Stimulated activated naive CD8-positive, alpha-beta T cell treated with anti-CD3 and anti-CD28 coated beads, Interleukin-15, amount 100 ng/mL, for 72 hours (primary cell): ENCODE measurements around the gene KCTD11.
"Not testable (repeated sequence)": the region's sequence is repeated elsewhere in the genome, so short reads cannot be mapped to it uniquely, and the experiment has no call there.

ENCODE experiments used
- ATAC-seq: fragments of 150-1000 bp; cut with Tn5 transposase; 2 replicates; pipeline ENCODE4 v1.10.0; 2021; ENCODE audit warnings: mild to moderate bottlenecking, moderate library complexity
- DNase-seq, 2 donors: peaks; one replicate each; pipeline ENCODE4 v3.0.0; 2021 to 2022
- H3K27ac Mint-ChIP-seq, 2 donors: one replicate each; pipeline ENCODE4 v1.8.0; 2022; ENCODE audit warnings: mild to moderate bottlenecking in 2 of 2, mixed read lengths in 2 of 2, moderate library complexity in 2 of 2
- H3K27me3 Mint-ChIP-seq: one replicate; pipeline ENCODE4 v1.8.0; 2022; ENCODE audit warnings: mixed read lengths
- H3K4me1 Mint-ChIP-seq: one replicate; pipeline ENCODE4 v1.8.0; 2022; ENCODE audit warnings: mild to moderate bottlenecking, mixed read lengths
- H3K4me3 Mint-ChIP-seq, 2 donors: one replicate each; pipeline ENCODE4 v1.8.0; 2022; ENCODE audit warnings: mild to moderate bottlenecking in 2 of 2, mixed read lengths in 2 of 2, moderate library complexity in 1 of 2
- H3K9me3 Mint-ChIP-seq, 2 donors: one replicate each; pipeline ENCODE4 v1.8.0; 2022; ENCODE audit warnings: mixed read lengths in 2 of 2

Gene KCTD11

GRCh38 chr17:7329997-7330637 lies 21.8 kb upstream of the KCTD11 start:
- peak; percentile 85 to 86 for DNase-seq
- Mint-ChIP-seq H3K9me3 (no peaks in the 10 kb centered on the region), H3K4me1 (peaks cover 80% of the 10 kb centered on the region), H3K27ac (peak overlapping the region; percentile 97 to 99), H3K4me3 (peak overlapping the region; percentile 83 to 93), H3K27me3 (no peaks in the 10 kb centered on the region)
- peak; percentile 78 for ATAC-seq

DNA sequence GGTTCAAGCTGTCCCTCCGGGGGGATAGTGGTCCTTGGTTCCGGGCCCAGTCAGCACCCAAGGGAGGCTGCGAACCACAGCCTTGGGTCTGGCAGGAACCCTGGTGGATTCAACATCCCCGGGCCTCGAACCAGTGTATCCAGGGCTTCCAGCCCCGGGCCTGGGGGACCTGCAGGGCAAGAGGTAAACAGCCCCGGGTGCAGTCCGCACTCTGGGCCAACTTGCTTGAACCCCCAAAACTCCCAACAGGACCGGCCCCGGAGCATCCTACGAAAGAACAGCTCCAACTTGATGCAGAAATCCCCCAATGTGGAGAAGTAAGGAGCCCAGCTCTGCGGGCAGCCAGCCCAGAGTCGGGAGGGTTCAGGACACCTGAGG lies 21.3 kb upstream of the KCTD11 start:
- no peak for ATAC-seq
- Mint-ChIP-seq H3K27ac (peak overlapping the region in 1 of 2 donors; percentile 75), H3K9me3 (no peaks in the 10 kb centered on the region), H3K4me3 (peak overlapping the region; percentile 83 to 93), H3K4me1 (peaks cover 80% of the 10 kb centered on the region), H3K27me3 (no peaks in the 10 kb centered on the region)
- DNase-seq, result no peak

- DNase-seq, result no peak
- Mint-ChIP-seq H3K27ac (no peak overlapping the region), H3K4me1 (peaks cover 82% of the 10 kb centered on the region)
Measured at GRCh38 chr17:7332111-7332510, 19.9 kb upstream of the KCTD11 start.

DNA sequence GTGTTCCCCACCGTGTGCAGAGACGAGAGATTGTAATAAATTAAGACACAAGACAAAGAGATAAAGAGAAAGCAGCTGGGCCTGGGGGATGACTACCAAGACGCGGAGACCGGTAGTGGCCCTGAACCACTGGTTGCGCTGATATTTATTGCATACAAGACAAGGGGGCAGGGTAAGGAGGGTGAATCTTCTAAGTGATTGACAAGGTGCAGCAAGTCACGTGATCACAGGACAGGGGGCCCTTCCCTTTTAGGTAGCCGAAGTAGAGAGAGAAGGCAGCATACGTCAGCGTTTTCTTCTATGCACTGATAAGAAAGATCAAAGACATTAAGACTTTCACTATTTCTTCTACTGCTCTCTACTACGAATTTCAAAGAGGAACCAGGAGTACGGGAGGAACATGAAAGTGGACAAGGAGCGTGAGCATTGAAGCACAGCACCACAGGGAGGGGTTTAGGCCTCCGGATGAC lies 19.3 kb upstream of the KCTD11 start:
- H3K9me3 Mint-ChIP-seq, ATAC-seq, H3K27me3 Mint-ChIP-seq: not testable (repeated sequence)
- Mint-ChIP-seq H3K4me3 (peak overlapping the region; percentile 56 to 62), H3K27ac (peak overlapping the region; percentile 7 to 17), H3K4me1 (peaks cover 82% of the 10 kb centered on the region)
- DNase-seq, result peak in 1 of 2 donors; percentile 72

More at GRCh38 chr17:7332111-7332510, 19.9 kb upstream of the KCTD11 start:
- no peak for ATAC-seq
- Mint-ChIP-seq H3K9me3 (no peaks in the 10 kb centered on the region), H3K27me3 (no peaks in the 10 kb centered on the region), H3K4me3 (peak overlapping the region; percentile 56 to 62)

- Mint-ChIP-seq H3K27me3 (no peaks in the 10 kb centered on the region), H3K4me1 (peaks cover 88% of the 10 kb centered on the region), H3K27ac (peak overlapping the region; percentile 44 to 81), H3K9me3 (no peaks in the 10 kb centered on the region), H3K4me3 (peak overlapping the region; percentile 83 to 88)
- ATAC-seq, result no peak
- DNase-seq, result no peak
Measured at GRCh38 chr17:7334938-7335538, 16.9 kb upstream of the KCTD11 start.

- H3K27me3 Mint-ChIP-seq, ATAC-seq, H3K9me3 Mint-ChIP-seq, DNase-seq: not testable (repeated sequence)
- Mint-ChIP-seq H3K4me1 (peaks cover 85% of the 10 kb centered on the region), H3K27ac (peak overlapping the region; percentile 44 to 81), H3K4me3 (peak overlapping the region; percentile 83 to 88)
Measured at GRCh38 chr17:7335765-7336164, 16.2 kb upstream of the KCTD11 start.

DNA sequence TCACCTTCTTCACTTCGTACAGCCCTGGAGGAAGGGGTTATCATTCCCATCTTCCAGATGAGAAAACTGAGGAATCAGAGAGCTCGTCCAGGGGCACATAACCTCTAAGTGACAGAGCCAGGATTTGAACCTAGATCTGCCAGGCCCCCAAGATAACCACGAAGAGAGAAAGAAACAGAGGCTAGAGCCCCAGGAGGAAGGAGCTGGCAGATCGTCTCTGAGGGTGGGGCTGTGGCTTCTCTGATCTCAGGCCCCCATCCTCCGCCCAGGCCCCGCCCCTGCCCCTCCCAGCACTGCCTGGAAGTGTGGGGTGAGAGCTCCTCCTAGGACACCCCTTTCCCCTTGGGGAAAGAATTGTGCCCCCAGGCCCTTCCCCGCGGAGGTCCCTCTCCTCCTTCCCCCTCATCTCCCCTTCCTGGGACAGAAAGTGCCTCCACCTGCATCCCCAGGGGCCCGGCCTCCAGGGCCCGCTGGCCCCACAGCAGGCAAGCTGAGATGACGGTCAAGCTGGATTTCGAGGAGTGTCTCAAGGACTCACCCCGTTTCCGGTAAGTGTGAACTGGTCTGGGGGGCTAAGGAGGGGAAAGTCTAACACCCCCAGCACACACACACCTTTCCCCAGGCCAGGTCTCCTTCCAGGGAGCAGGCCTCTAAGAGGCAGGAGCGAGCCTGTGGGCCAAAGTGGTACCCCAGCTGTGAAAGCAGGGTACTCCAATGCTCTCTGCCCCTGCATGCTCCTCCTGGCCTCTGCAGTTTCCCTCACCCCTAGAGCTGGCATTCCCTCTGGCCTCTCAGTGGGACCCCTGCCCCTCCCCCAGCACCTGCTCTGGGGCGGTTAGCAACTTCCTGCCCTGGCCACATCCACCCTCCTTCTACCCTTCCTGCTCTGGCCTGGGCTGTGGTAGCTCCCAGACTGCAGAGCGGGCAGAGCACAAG lies 15.5 kb upstream of the KCTD11 start, which contains the start of gene ACAP1:
Gene ACAP1, plus strand, starts transcription at position 290 of the 936 bp plus-strand sequence. Its CDS starts 206 bp downstream, at position 496.
- Mint-ChIP-seq H3K4me3 (peak within 1 kb of the TSS; percentile 83 to 88), H3K4me1 (peaks cover 83% of the 10 kb centered on the region), H3K27ac (peak within 1 kb of the TSS; percentile 81 to 99), H3K9me3 (no peaks in the 10 kb centered on the region), H3K27me3 (no peaks in the 10 kb centered on the region)
- DNase-seq (peak; percentile 58 to 78), ATAC-seq (peak; percentile 93)

- H3K27me3 Mint-ChIP-seq, DNase-seq, H3K9me3 Mint-ChIP-seq, ATAC-seq: not testable (repeated sequence)
- H3K27ac Mint-ChIP-seq, result peak overlapping the region; percentile 34 to 99
- peak overlapping the region; percentile 83 to 88 for H3K4me3 Mint-ChIP-seq
- H3K4me1 Mint-ChIP-seq, result peaks cover 82% of the 10 kb centered on the region
Measured at GRCh38 chr17:7337600-7337999, 14.4 kb upstream of the KCTD11 start.

DNA sequence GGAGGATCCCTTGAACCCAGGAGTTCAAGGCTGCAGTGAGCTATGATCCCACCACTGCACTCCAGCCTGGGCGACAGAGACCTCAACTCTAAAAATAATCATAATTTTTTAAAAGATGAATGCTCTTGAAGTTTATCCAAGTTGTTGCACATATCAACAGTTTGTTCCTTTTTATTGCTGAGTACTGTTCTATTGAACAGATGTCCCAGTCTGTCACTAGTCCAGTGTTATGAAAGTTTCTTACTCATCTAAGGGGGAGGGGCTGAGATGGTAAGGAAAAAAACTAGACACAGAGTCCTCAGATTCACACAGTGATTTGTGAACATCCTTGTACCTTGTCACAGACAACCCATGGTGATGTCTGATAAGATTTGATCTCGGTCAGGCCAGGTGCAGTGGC lies 11.8 kb upstream of the KCTD11 start:
- peaks cover 78% of the 10 kb centered on the region for H3K4me1 Mint-ChIP-seq
- DNase-seq (no peak), ATAC-seq (no peak)
- H3K4me3 Mint-ChIP-seq, result no peak overlapping the region
- no peaks in the 10 kb centered on the region for H3K9me3 Mint-ChIP-seq
- H3K27me3 Mint-ChIP-seq, result no peaks in the 10 kb centered on the region
- peak overlapping the region in 1 of 2 donors; percentile 17 for H3K27ac Mint-ChIP-seq

DNA sequence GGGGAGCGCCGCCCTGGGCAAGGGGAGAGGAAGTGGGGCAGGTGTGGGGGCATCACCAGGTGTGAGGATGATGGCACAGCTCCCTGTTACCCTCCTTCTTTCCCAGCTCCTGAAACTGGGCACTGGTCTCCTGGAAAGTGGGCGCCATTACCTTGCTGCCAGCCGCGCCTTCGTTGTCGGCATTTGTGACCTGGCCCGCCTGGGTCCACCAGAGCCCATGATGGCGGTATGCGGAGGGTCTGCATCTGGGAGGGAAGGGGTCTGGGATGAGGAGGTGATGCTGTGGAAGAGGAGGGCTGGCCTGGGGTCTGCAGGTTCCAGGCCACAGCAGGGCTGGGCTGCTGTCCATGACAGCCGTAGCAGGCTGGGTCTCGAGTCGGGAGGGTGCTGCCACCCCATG lies 10.1 kb upstream of the KCTD11 start:
- H3K27ac Mint-ChIP-seq, result no peak overlapping the region
- H3K4me1 Mint-ChIP-seq, result peaks cover 68% of the 10 kb centered on the region

DNA sequence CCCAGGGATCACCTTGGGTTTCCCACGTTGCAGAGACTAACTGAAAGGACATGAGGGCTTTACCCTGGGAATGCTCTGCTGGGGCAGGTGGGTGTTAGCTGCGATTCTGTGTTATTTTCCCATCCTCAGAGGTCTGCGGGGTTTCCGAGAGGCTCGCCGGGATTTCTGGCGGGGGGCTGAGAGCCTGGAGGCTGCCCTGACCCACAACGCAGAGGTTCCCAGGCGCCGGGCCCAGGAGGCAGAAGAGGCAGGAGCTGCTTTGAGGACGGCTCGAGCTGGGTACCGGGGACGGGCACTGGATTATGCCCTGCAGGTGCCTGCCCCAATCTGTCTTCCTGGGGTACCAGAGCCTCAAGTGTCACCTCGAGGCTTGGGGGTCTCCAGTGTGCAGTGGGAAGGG lies 8.7 kb upstream of the KCTD11 start:
- no peak overlapping the region for H3K4me3 Mint-ChIP-seq
- H3K27me3 Mint-ChIP-seq, result no peaks in the 10 kb centered on the region
- no peak for DNase-seq
- H3K9me3 Mint-ChIP-seq, result no peaks in the 10 kb centered on the region
- H3K4me1 Mint-ChIP-seq, result peaks cover 68% of the 10 kb centered on the region
- no peak for ATAC-seq
- peak overlapping the region in 1 of 2 donors; percentile 74 for H3K27ac Mint-ChIP-seq

More for the DNA sequence above, 10.1 kb upstream of the KCTD11 start:
- DNase-seq (no peak), ATAC-seq (no peak)
- H3K4me3 Mint-ChIP-seq, result no peak overlapping the region
- no peaks in the 10 kb centered on the region for H3K27me3 Mint-ChIP-seq
- no peaks in the 10 kb centered on the region for H3K9me3 Mint-ChIP-seq

GRCh38 chr17:7346761-7347614 lies 5.0 kb upstream of the KCTD11 start:
- no peak for DNase-seq

DNA sequence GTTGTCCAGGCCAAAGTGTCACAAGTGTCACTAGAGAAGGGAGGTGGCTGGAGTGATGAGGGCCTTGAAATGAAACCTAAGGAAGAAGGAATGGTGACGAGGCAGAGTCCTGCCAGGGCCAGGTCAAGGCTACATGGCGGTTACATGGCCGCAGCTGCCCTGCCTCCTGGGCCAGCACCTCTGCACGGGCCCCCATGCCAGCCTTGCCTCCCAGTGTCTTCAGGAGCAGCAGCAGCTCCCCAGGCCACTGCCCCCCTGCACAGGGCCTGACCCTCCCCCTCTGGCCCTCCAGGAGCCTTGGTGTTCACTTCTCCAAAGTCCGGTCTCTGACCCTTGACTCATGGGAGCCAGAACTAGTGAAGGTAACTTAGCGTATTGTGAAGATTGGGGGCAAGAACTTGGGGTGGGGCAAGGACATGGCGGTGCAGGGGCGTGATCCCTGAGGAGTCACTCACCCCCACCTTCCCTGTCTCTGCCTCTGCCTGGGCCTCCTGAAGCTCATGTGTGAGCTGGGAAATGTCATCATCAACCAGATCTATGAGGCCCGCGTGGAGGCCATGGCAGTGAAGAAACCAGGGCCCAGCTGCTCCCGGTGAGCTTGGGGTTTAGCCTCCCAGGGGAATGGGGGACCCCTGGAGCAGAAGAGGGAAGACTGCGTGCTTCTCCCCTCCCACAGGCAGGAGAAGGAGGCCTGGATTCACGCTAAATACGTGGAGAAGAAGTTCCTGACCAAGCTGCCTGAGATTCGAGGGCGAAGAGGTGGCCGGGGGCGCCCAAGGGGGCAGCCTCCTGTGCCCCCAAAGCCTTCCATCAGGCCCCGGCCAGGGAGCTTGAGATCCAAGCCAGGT lies 4.1 kb upstream of the KCTD11 start:
- DNase-seq (no peak), ATAC-seq (no peak)
- Mint-ChIP-seq H3K4me3 (no peak overlapping the region), H3K9me3 (no peaks in the 10 kb centered on the region), H3K27me3 (no peaks in the 10 kb centered on the region), H3K27ac (peak overlapping the region in 1 of 2 donors; percentile 64), H3K4me1 (peaks cover 75% of the 10 kb centered on the region)

More at GRCh38 chr17:7346761-7347614, 5.0 kb upstream of the KCTD11 start:
- no peak for ATAC-seq
- no peaks in the 10 kb centered on the region for H3K27me3 Mint-ChIP-seq
- no peak overlapping the region for H3K27ac Mint-ChIP-seq
- peaks cover 74% of the 10 kb centered on the region for H3K4me1 Mint-ChIP-seq
- H3K9me3 Mint-ChIP-seq, result no peaks in the 10 kb centered on the region
- no peak overlapping the region for H3K4me3 Mint-ChIP-seq
